ENCODE data around the gene MARCO.

DNA sequence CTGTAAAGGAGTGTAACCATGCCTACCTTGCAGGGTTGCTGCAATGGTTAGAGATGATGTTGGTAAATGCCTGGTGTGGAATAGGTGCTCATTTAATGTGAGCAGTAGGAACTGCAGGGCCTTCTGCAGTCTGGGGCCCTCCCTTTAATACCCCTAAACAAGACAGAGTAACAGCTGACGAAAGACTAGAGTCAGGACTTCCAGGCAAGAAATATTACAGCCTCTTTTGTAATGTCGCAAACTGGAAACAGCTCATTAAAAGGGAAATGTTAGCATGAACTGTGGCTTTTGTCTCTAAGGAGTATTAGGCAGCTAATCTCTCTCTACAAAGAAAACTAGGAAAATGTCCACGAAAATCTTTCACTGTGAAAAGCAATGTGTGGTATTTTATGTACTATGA, 26.0 kb downstream of the MARCO start:
- TF ChIP-seq CTCF (IDR thresholded peaks at IDR 0.05; ENCODE audit: insufficient read depth, low read depth, low read length) (no peak), EZH2 (IDR thresholded peaks at IDR 0.05; ENCODE audit: insufficient read depth, low read length) (no peak)

Data from astrocyte (in vitro differentiated cells and primary cell).